PC-3 (cell line): ENCODE measurements around the gene SLC7A9. TPM values are rescaled to one million over a fixed set of nuclear protein-coding genes. Genes with fewer than 3 reads are reported as not detected.

ENCODE experiments used
- ATAC-seq: fragments of 200-7000 bp; cut with Tn5 transposase; 2 replicates; pipeline ENCODE4 v1.9.1; 2020; ENCODE audit warnings: mild to moderate bottlenecking, moderate library complexity
- BruUV-seq: library from RNA; stranded (reverse); fragments of 400-500 nt; replicated peaks from 2 replicates; lab custom pipeline; 2021; lab: Mats Ljungman, UMichigan
- CTCF ChIA-PET: fragments of 300-600 bp; sonication (Branson Sonifier 250); formaldehyde crosslinking; loops from one replicate; lab custom pipeline; 2022; ENCODE audit warnings: antibody characterized with exemption; lab: Charles Lee
- POLR2A ChIA-PET: fragments of 300-600 bp; sonication (Branson Sonifier 250); formaldehyde crosslinking; loops from one replicate; lab custom pipeline; 2022; ENCODE audit warnings: antibody characterized with exemption; ENCODE audit not compliant: unreplicated experiment; lab: Charles Lee
- DNase-seq: peaks from one replicate; pipeline ENCODE4 v3.0.0-alpha.2; 2015
- H2AFZ ChIP-seq: fragments of 300-600 bp; sonication (generic); 2 replicates; pipeline ENCODE4 v1.6.0; 2016; ENCODE audit warnings: antibody characterized with exemption, low read length
- H3F3A ChIP-seq: fragments of 300-600 bp; sonication (generic); one replicate; pipeline ENCODE4 v1.6.0; 2017; ENCODE audit warnings: antibody characterized with exemption, low read length, control low read depth, mild to moderate bottlenecking; ENCODE audit not compliant: unreplicated experiment
- H3K27ac ChIP-seq: fragments of 300-600 bp; sonication (generic); 2 replicates; pipeline ENCODE4 v1.5.1; 2016; ENCODE audit warnings: mild to moderate bottlenecking, low read length
- H3K27me3 ChIP-seq: fragments of 300-600 bp; sonication (generic); 2 replicates; pipeline ENCODE4 v1.6.1; 2016; ENCODE audit warnings: low read length, mixed read lengths
- H3K36me3 ChIP-seq: fragments of 300-600 bp; sonication (generic); 2 replicates; pipeline ENCODE4 v1.6.1; 2016; ENCODE audit warnings: low read depth, mixed run types, low read length, mixed read lengths
- H3K4me1 ChIP-seq: fragments of 300-600 bp; sonication (generic); 2 replicates; pipeline ENCODE4 v1.5.1; 2016; ENCODE audit warnings: low read length; ENCODE audit not compliant: insufficient read depth
- H3K4me2 ChIP-seq: fragments of 300-600 bp; sonication (generic); 2 replicates; pipeline ENCODE4 v1.6.0; 2016; ENCODE audit warnings: low read length
- H3K4me3 ChIP-seq: fragments of 300-600 bp; sonication (generic); 2 replicates; pipeline ENCODE4 v1.5.1; 2016; ENCODE audit warnings: mild to moderate bottlenecking, low read length, mixed read lengths
- H3K79me2 ChIP-seq: fragments of 300-600 bp; sonication (generic); 2 replicates; pipeline ENCODE4 v1.6.1; 2017; ENCODE audit warnings: low read length, mixed read lengths
- H3K9ac ChIP-seq: fragments of 300-600 bp; sonication (generic); 2 replicates; pipeline ENCODE4 v1.6.0; 2016; ENCODE audit warnings: mild to moderate bottlenecking, low read length
- H3K9me2 ChIP-seq: fragments of 300-600 bp; sonication (generic); replicated peaks from 2 replicates; pipeline ENCODE4 v1.6.1; 2016; ENCODE audit warnings: mixed run types, low read length, mixed read lengths
- H3K9me3 ChIP-seq: fragments of 300-600 bp; sonication (generic); 2 replicates; pipeline ENCODE4 v1.6.1; 2016; ENCODE audit warnings: low read length, mixed read lengths
- H4K20me1 ChIP-seq: fragments of 300-600 bp; sonication (generic); 2 replicates; pipeline ENCODE4 v1.6.1; 2016; ENCODE audit warnings: low read length, mixed read lengths
- EZH2 ChIP-seq: fragments of 300-600 bp; sonication (generic); IDR thresholded peaks from one replicate; pipeline ENCODE4 v1.6.1; 2017; ENCODE audit warnings: antibody characterized with exemption, mild to moderate bottlenecking, low read length; ENCODE audit not compliant: unreplicated experiment
- EZH2phosphoT487 ChIP-seq: fragments of 300-600 bp; sonication (generic); IDR thresholded peaks from 2 replicates; pipeline ENCODE4 v1.6.1; 2018; ENCODE audit warnings: mild to moderate bottlenecking, antibody characterized with exemption, low read length, borderline replicate concordance
- intact Hi-C: fragments of 100-400 bp; cut with micrococcal nuclease; formaldehyde crosslinking; loops from 2 replicates; pipeline ENCODE4 v1.9.0; 2023
- total RNA-seq: library from RNA; depleted of rRNA; stranded (reverse); fragments of >200 nt; gene quantifications from 2 replicates; pipeline ENCODE4 v1.2.3, GENCODE V29; 2014
- TF ChIP-seq, protein P1 (sequence below): fragments of 300-600 bp; sonication (generic); conservative IDR thresholded peaks from 2 replicates; pipeline ENCODE4 v1.5.1; 2017; ENCODE audit warnings: antibody characterized with exemption, low read depth, mild to moderate bottlenecking, low read length

Gene SLC7A9
- total RNA-seq, 1 experiment from 2014 or later: not detected

DNA sequence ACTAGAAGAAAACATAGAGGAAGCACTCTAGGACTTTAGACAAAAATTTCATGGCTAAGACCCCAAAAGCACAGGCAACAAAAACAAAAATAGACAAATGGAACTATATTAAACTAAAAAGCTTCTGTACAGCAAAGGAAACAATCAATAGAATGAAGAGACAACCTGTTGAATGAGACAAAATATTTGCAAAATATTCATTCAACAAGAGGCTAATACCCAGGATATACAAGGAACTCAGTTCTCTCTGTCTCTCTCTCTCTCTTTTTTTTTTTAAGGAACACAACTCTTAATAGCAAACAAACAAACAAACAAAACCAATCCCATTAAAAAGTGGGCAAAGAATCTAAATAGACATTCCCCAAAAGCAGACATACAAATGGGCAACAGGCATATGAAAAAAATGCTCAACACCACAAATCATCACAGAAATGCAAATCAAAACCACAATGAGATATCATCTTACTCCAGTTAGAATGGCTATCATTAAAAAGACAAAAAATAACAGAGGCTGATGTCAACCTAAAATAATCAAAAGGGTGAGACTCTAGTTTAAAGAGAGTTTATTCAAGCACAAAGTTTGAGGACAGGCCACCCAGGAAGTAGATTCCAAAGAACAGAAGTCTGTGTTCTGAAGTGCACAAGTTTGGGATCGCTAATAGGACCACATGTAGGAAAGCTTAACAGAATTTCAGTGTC lies 27.1 kb upstream of the SLC7A9 start:
- Histone ChIP-seq H3F3A (no peaks in the 10 kb centered on the region), H3K4me3 (no peak overlapping the region), H3K9me3 (no peaks in the 10 kb centered on the region), H2AFZ (no peak overlapping the region), H3K36me3 (no peaks in the 10 kb centered on the region; the same call in 1 of the 2 replicates), H4K20me1 (no peaks in the 10 kb centered on the region), H3K27ac (no peak overlapping the region), H3K79me2 (no peaks in the 10 kb centered on the region), H3K27me3 (no peaks in the 10 kb centered on the region), H3K9ac (no peak overlapping the region), H3K4me1 (no peaks in the 10 kb centered on the region), H3K4me2 (no peak overlapping the region), H3K9me2 (no peaks in the 10 kb centered on the region)
- BruUV-seq: no TSS peak
- CTCF ChIA-PET: no interaction called here
- ATAC-seq (no peak), DNase-seq (no peak)
- no peak for TF ChIP-seq EZH2
- intact Hi-C loops: no loop called here
- POLR2A ChIA-PET: no interaction called here

DNA sequence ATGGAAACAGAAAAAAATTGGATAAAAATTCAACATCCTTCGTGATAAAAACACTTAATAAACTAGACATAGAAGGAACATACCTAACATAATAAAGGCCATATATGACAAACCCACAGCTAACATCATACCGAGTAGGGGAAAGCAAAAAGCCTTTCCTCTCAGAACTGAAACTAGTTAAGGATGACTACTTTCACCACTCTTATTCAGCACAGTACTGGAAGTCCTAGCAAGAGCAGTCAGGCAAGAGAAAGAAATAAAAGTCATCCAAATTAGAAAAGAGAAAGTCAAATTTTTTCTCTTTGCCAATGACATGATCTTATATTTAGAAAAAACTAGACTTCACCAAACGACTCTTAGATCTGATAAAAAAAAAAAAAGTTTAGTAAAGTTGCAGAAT lies 25.8 kb upstream of the SLC7A9 start:
- TF ChIP-seq EZH2 (no peak), EZH2phosphoT487 (no peak)
- TF ChIP-seq, protein P1, sequence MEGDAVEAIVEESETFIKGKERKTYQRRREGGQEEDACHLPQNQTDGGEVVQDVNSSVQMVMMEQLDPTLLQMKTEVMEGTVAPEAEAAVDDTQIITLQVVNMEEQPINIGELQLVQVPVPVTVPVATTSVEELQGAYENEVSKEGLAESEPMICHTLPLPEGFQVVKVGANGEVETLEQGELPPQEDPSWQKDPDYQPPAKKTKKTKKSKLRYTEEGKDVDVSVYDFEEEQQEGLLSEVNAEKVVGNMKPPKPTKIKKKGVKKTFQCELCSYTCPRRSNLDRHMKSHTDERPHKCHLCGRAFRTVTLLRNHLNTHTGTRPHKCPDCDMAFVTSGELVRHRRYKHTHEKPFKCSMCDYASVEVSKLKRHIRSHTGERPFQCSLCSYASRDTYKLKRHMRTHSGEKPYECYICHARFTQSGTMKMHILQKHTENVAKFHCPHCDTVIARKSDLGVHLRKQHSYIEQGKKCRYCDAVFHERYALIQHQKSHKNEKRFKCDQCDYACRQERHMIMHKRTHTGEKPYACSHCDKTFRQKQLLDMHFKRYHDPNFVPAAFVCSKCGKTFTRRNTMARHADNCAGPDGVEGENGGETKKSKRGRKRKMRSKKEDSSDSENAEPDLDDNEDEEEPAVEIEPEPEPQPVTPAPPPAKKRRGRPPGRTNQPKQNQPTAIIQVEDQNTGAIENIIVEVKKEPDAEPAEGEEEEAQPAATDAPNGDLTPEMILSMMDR: no peak
- Histone ChIP-seq H3K27ac (no peak overlapping the region), H3K79me2 (no peaks in the 10 kb centered on the region), H3K9me2 (no peaks in the 10 kb centered on the region), H4K20me1 (no peaks in the 10 kb centered on the region), H3K27me3 (no peaks in the 10 kb centered on the region), H3F3A (no peaks in the 10 kb centered on the region), H3K4me1 (no peaks in the 10 kb centered on the region), H3K9me3 (no peaks in the 10 kb centered on the region), H3K4me2 (no peak overlapping the region), H3K36me3 (no peaks in the 10 kb centered on the region; the same call in 1 of the 2 replicates), H3K9ac (no peak overlapping the region), H2AFZ (no peak overlapping the region), H3K4me3 (no peak overlapping the region)
- ChIA-PET CTCF (no interaction called here), POLR2A (no interaction called here)
- BruUV-seq: no TSS peak
- ATAC-seq (no peak), DNase-seq (no peak)
- intact Hi-C loops: no loop called here

DNA sequence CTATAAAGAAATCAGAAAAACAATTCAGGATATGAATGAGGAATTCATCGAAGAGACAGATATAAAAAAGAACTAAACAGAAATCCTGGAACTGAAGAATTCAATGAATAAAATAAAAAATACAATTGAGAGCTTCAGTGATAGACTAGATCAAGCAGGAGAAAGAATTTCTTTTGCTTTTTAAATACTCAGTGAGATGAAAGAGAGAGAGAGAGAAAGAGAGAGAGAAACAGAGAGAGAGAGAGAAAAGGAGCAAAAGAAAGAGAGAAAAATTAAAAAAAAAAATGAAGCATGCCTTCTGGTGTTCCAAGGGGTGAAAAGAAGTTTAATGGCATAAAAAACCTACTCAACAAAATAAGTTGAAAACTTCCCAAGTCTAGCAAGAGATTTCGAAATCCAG lies 22.0 kb upstream of the SLC7A9 start:
- Histone ChIP-seq H3K36me3 (no peaks in the 10 kb centered on the region; the same call in 1 of the 2 replicates), H3K9ac (no peak overlapping the region), H4K20me1 (no peaks in the 10 kb centered on the region), H3K79me2 (no peaks in the 10 kb centered on the region), H3K4me1 (no peaks in the 10 kb centered on the region), H3K4me2 (no peak overlapping the region), H2AFZ (no peak overlapping the region), H3K9me2 (no peaks in the 10 kb centered on the region), H3K4me3 (no peak overlapping the region), H3F3A (no peaks in the 10 kb centered on the region), H3K27ac (no peak overlapping the region), H3K27me3 (no peaks in the 10 kb centered on the region), H3K9me3 (no peaks in the 10 kb centered on the region)
- ChIA-PET POLR2A (no interaction called here), CTCF (no interaction called here)
- intact Hi-C loops: no loop called here
- TF ChIP-seq, protein P1: no peak
- no peak for TF ChIP-seq EZH2phosphoT487
- no peak for TF ChIP-seq EZH2
- no TSS peak for BruUV-seq
- ATAC-seq (no peak), DNase-seq (no peak)
